ENCODE results near the gene FEM1C. TPM values are rescaled to one million over a fixed set of nuclear protein-coding genes. Genes with fewer than 3 reads are reported as not detected.

The FEM1C gene
- total RNA-seq, result 32.7 TPM

- peak; percentile 96 for DNase-seq
Measured at GRCh38 chr5:115544436-115545350, at the start of gene FEM1C. TSS of gene FEM1C (minus strand) at chr5:115544775. CDS start at chr5:115543493, 1,282 bp downstream.

- no peak for DNase-seq
Measured at GRCh38 chr5:115589043-115589442, 44.5 kb upstream of the FEM1C start.

GRCh38 chr5:115588640-115589039 is 44.1 kb upstream of the FEM1C start:
- no peak for DNase-seq

GRCh38 chr5:115586525-115587146 is 42.1 kb upstream of the FEM1C start:
- DNase-seq, result peak; percentile 32

GRCh38 chr5:115585265-115585664 is 40.7 kb upstream of the FEM1C start:
- no peak for DNase-seq

GRCh38 chr5:115584501-115584900 is 39.9 kb upstream of the FEM1C start:
- no peak for DNase-seq

GRCh38 chr5:115583474-115583873 is 38.9 kb upstream of the FEM1C start:
- no peak for DNase-seq

GRCh38 chr5:115580941-115581340 is 36.4 kb upstream of the FEM1C start:
- no peak for DNase-seq

GRCh38 chr5:115579747-115580173 is 35.2 kb upstream of the FEM1C start:
- no peak for DNase-seq

GRCh38 chr5:115579216-115579615 is 34.6 kb upstream of the FEM1C start:
- no peak for DNase-seq

- no peak for DNase-seq
Measured at GRCh38 chr5:115578657-115579056, 34.1 kb upstream of the FEM1C start.

- DNase-seq, result no peak
Measured at GRCh38 chr5:115577741-115578140, 33.2 kb upstream of the FEM1C start.

- DNase-seq, result no peak
Measured at GRCh38 chr5:115577329-115577728, 32.8 kb upstream of the FEM1C start.

- DNase-seq, result peak; percentile 1
Measured at GRCh38 chr5:115575167-115576070, 30.8 kb upstream of the FEM1C start.

GRCh38 chr5:115573133-115573532 is 28.6 kb upstream of the FEM1C start:
- no peak for DNase-seq

GRCh38 chr5:115571441-115571878 is 26.9 kb upstream of the FEM1C start:
- no peak for DNase-seq

- DNase-seq, result no peak
Measured at GRCh38 chr5:115568668-115569067, 24.1 kb upstream of the FEM1C start.

GRCh38 chr5:115565233-115565632 is 20.7 kb upstream of the FEM1C start:
- DNase-seq, result no peak

- DNase-seq, result no peak
Measured at GRCh38 chr5:115561176-115561575, 16.6 kb upstream of the FEM1C start.

GRCh38 chr5:115559524-115559923 is 14.9 kb upstream of the FEM1C start:
- DNase-seq, result no peak

GRCh38 chr5:115558388-115558956 is 13.9 kb upstream of the FEM1C start:
- DNase-seq, result no peak
